Neural cell (in vitro differentiated cells): ENCODE results near the gene CTRB1. TPM values are rescaled to one million over a fixed set of nuclear protein-coding genes. Genes with fewer than 3 reads are reported as not detected.

Experiments
- H2AFZ ChIP-seq: fragments of 200-600, 300-800 bp; sonication (generic), shearing (Covaris generic); 2 replicates; pipeline ENCODE4 v1.6.0; 2014; ENCODE audit warnings: low read depth, mild to moderate bottlenecking, antibody characterized with exemption, low read length, moderate library complexity
- H3F3A ChIP-seq: fragments of 200-600 bp; shearing (Covaris generic); 2 replicates; pipeline ENCODE4 v1.6.1; 2016; ENCODE audit warnings: mild to moderate bottlenecking, moderate library complexity, mixed read lengths, antibody characterized with exemption, low read length; ENCODE audit not compliant: insufficient read depth, poor library complexity, severe bottlenecking
- H3K27ac ChIP-seq: fragments of 200-600, 300-800 bp; sonication (generic), shearing (Covaris generic); 2 replicates; pipeline ENCODE4 v1.5.1; 2014; ENCODE audit warnings: mild to moderate bottlenecking, low read length, moderate library complexity
- H3K27me3 ChIP-seq: fragments of 300-800, 200-600 bp; sonication (generic), shearing (Covaris generic); 2 replicates; pipeline ENCODE4 v1.6.0; 2014; ENCODE audit warnings: mild to moderate bottlenecking, low read depth, low read length, moderate library complexity; ENCODE audit not compliant: insufficient read depth
- H3K36me3 ChIP-seq: fragments of 300-800, 200-600 bp; sonication (generic), shearing (Covaris generic); 2 replicates; pipeline ENCODE4 v1.5.1; 2014; ENCODE audit warnings: mild to moderate bottlenecking, antibody characterized with exemption, low read length, moderate library complexity; ENCODE audit not compliant: insufficient read depth
- H3K4me2 ChIP-seq: fragments of 300-800, 200-600 bp; sonication (generic), shearing (Covaris generic); 2 replicates; pipeline ENCODE4 v1.6.0; 2014; ENCODE audit warnings: mild to moderate bottlenecking, low read length
- H3K4me3 ChIP-seq: fragments of 300-800, 200-600 bp; sonication (generic), shearing (Covaris generic); 2 replicates; pipeline ENCODE4 v1.5.1; 2014; ENCODE audit warnings: mild to moderate bottlenecking, low read length, moderate library complexity
- H3K79me2 ChIP-seq: fragments of 200-600 bp; shearing (Covaris generic); replicated peaks from 2 replicates; pipeline ENCODE4 v1.6.0; 2014; ENCODE audit warnings: mild to moderate bottlenecking, low read length, moderate library complexity; ENCODE audit not compliant: insufficient read depth
- H3K9ac ChIP-seq: fragments of 300-800, 200-600 bp; sonication (generic), shearing (Covaris generic); 2 replicates; pipeline ENCODE4 v1.6.1; 2016; ENCODE audit warnings: mild to moderate bottlenecking, low read length, mixed read lengths
- H3K9me2 ChIP-seq: fragments of 200-600 bp; shearing (Covaris generic); 2 replicates; pipeline ENCODE4 v1.6.1; 2016; ENCODE audit warnings: mild to moderate bottlenecking, low read length, mixed read lengths; ENCODE audit not compliant: insufficient read depth
- H3K9me3 ChIP-seq: fragments of 200-600, 300-800 bp; sonication (generic), shearing (Covaris generic); 2 replicates; pipeline ENCODE4 v1.6.1; 2016; ENCODE audit warnings: mild to moderate bottlenecking, mixed run types, low read length, moderate library complexity, mixed read lengths
- H4K20me1 ChIP-seq: fragments of 200-600 bp; shearing (Covaris generic); 2 replicates; pipeline ENCODE4 v1.6.1; 2016; ENCODE audit warnings: mild to moderate bottlenecking, mixed run types; ENCODE audit not compliant: insufficient read depth
- EP300 ChIP-seq: fragments of 450-650 bp; conservative IDR thresholded peaks from 2 replicates; pipeline ENCODE4 v1.6.1; 2014; ENCODE audit warnings: antibody characterized with exemption, mild to moderate bottlenecking, moderate library complexity; ENCODE audit not compliant: poor library complexity, severe bottlenecking
- EZH2 ChIP-seq: fragments of 200-600, 300-800 bp; shearing (Covaris generic), sonication (generic); IDR thresholded peaks from 2 replicates; pipeline ENCODE4 v1.6.1; 2014; ENCODE audit warnings: antibody characterized with exemption, low read length, borderline replicate concordance, mild to moderate bottlenecking; ENCODE audit not compliant: insufficient read depth, poor library complexity, severe bottlenecking
- MXI1 ChIP-seq: fragments of 450-650 bp; conservative IDR thresholded peaks from 2 replicates; pipeline ENCODE4 v1.6.1; 2014; ENCODE audit warnings: antibody characterized with exemption, mild to moderate bottlenecking; ENCODE audit not compliant: poor library complexity, severe bottlenecking
- POLR2AphosphoS5 ChIP-seq: IDR thresholded peaks from 2 replicates; pipeline ENCODE4 v1.6.1; 2012
- RAD21 ChIP-seq: fragments of 450-650 bp; conservative IDR thresholded peaks from 2 replicates; pipeline ENCODE4 v1.6.1; 2014; ENCODE audit warnings: antibody characterized with exemption, mild to moderate bottlenecking, moderate library complexity
- SMC3 ChIP-seq: fragments of 450-650 bp; conservative IDR thresholded peaks from 2 replicates; pipeline ENCODE4 v1.6.1; 2014; ENCODE audit warnings: antibody characterized with exemption, mild to moderate bottlenecking, moderate library complexity; ENCODE audit not compliant: poor library complexity
- TAF1 ChIP-seq: IDR thresholded peaks from 2 replicates; pipeline ENCODE4 v1.6.1; 2012; ENCODE audit warnings: low read depth
- polyA plus RNA-seq: library from polyadenylated mRNA; depleted of rRNA; stranded (reverse); fragments of >200 nt; gene quantifications from 2 replicates; pipeline ENCODE4 v1.2.3, GENCODE V29; 2014
- TF ChIP-seq, protein P1 (sequence below): IDR thresholded peaks from 2 replicates; pipeline ENCODE4 v1.6.1; 2012; ENCODE audit warnings: borderline replicate concordance
- TF ChIP-seq, protein P2 (sequence below): fragments of 450-650 bp; IDR thresholded peaks from 2 replicates; pipeline ENCODE4 v1.5.1; 2014; ENCODE audit warnings: antibody characterized with exemption, mild to moderate bottlenecking, moderate library complexity; ENCODE audit not compliant: poor library complexity, severe bottlenecking

CTRB1 gene
- polyA plus RNA-seq, 1 donor from 2014 or later: not detected

DNA sequence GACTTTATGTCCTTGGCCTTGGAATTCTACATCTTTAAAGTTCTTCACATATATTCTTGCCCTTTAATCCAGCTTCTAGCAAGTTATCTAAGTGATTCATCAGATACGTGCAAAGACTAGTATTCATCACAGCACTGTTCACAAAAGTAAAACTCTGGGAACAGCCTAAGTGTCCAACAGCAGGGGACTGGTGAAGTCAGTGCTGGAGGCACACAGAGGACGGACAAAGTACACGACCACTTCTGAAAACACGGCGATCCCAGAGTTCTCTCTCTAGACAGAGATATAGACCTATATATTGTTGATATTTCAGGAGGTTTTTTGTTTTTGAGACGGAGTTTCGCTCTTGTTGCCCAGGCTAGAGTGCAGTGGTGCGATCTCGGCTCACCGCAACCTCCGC is 12.8 kb downstream of the CTRB1 start:
- Histone ChIP-seq H3K9me2 (no peaks in the 10 kb centered on the region), H3K36me3 (no peaks in the 10 kb centered on the region), H4K20me1 (no peaks in the 10 kb centered on the region), H3K79me2 (no peaks in the 10 kb centered on the region), H3K27ac (no peak overlapping the region), H3K4me2 (no peak overlapping the region), H3K27me3 (no peaks in the 10 kb centered on the region), H3K9me3 (no peaks in the 10 kb centered on the region), H3K4me3 (no peak overlapping the region), H3F3A (no peaks in the 10 kb centered on the region), H3K9ac (no peak overlapping the region), H2AFZ (no peak overlapping the region)
- TF ChIP-seq SMC3 (no peak), TAF1 (no peak), RAD21 (no peak), EZH2 (no peak), EP300 (no peak), POLR2AphosphoS5 (no peak), MXI1 (no peak)
- TF ChIP-seq, protein P1, sequence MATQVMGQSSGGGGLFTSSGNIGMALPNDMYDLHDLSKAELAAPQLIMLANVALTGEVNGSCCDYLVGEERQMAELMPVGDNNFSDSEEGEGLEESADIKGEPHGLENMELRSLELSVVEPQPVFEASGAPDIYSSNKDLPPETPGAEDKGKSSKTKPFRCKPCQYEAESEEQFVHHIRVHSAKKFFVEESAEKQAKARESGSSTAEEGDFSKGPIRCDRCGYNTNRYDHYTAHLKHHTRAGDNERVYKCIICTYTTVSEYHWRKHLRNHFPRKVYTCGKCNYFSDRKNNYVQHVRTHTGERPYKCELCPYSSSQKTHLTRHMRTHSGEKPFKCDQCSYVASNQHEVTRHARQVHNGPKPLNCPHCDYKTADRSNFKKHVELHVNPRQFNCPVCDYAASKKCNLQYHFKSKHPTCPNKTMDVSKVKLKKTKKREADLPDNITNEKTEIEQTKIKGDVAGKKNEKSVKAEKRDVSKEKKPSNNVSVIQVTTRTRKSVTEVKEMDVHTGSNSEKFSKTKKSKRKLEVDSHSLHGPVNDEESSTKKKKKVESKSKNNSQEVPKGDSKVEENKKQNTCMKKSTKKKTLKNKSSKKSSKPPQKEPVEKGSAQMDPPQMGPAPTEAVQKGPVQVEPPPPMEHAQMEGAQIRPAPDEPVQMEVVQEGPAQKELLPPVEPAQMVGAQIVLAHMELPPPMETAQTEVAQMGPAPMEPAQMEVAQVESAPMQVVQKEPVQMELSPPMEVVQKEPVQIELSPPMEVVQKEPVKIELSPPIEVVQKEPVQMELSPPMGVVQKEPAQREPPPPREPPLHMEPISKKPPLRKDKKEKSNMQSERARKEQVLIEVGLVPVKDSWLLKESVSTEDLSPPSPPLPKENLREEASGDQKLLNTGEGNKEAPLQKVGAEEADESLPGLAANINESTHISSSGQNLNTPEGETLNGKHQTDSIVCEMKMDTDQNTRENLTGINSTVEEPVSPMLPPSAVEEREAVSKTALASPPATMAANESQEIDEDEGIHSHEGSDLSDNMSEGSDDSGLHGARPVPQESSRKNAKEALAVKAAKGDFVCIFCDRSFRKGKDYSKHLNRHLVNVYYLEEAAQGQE: no peak
- TF ChIP-seq, protein P2, sequence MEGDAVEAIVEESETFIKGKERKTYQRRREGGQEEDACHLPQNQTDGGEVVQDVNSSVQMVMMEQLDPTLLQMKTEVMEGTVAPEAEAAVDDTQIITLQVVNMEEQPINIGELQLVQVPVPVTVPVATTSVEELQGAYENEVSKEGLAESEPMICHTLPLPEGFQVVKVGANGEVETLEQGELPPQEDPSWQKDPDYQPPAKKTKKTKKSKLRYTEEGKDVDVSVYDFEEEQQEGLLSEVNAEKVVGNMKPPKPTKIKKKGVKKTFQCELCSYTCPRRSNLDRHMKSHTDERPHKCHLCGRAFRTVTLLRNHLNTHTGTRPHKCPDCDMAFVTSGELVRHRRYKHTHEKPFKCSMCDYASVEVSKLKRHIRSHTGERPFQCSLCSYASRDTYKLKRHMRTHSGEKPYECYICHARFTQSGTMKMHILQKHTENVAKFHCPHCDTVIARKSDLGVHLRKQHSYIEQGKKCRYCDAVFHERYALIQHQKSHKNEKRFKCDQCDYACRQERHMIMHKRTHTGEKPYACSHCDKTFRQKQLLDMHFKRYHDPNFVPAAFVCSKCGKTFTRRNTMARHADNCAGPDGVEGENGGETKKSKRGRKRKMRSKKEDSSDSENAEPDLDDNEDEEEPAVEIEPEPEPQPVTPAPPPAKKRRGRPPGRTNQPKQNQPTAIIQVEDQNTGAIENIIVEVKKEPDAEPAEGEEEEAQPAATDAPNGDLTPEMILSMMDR: no peak

DNA sequence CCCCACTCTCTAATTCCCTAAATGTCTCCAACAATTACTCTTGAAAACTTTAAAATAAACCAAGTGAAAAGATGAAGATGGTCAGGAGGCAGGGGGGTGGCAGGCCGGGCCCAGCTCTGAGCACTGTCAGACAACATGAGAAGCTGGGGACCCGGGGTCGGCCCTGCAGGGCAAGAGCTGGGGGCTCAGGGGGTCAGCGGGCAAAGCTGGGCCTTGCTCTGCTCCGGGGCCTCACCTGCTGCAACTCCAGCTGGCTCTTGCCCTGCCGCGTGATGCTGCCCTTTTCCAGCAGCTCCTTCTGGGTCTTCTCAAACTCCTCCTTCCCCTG is 14.8 kb downstream of the CTRB1 start:
- Histone ChIP-seq H3K9me2 (no peaks in the 10 kb centered on the region), H3F3A (no peaks in the 10 kb centered on the region), H3K4me2 (no peak overlapping the region), H2AFZ (no peak overlapping the region), H3K9me3 (no peaks in the 10 kb centered on the region), H3K27ac (no peak overlapping the region), H3K4me3 (no peak overlapping the region), H3K79me2 (no peaks in the 10 kb centered on the region), H3K9ac (no peak overlapping the region), H3K36me3 (no peaks in the 10 kb centered on the region), H4K20me1 (no peaks in the 10 kb centered on the region), H3K27me3 (no peaks in the 10 kb centered on the region)
- TF ChIP-seq, protein P1: no peak
- TF ChIP-seq EZH2: no peak
